ENCODE results near the gene ERRFI1.

DNA sequence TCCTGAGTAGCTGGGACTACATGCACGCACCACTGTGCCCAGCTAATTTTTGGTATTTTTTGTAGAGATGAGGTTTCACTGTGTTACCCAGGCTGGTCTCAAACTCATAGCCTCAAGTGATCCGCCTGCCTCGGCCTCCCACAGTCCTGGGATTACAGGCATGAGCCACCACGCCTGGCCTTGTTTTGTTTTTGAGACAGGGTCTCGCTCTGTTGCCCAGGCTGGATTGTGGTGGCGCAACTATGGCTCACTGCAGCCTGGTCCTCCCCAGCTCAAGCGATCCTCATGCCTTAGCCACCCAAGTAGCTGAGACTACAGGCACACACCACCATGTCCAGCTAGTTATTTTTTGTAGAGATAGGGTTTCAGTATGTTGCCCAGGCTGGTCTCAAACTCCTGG is 38.6 kb downstream of the ERRFI1 start:
- no peak for TF ChIP-seq POLR2A (IDR thresholded peaks at IDR 0.05; ENCODE audit: low read depth, low read length)
- TF ChIP-seq TAF1 (IDR thresholded peaks at IDR 0.05; ENCODE audit: borderline replicate concordance, low read depth, low read length): no peak

All from GM12892 (cell line).